H1 (cell line): ENCODE results near the gene CDIPT. TPM values are rescaled to one million over a fixed set of nuclear protein-coding genes. Genes with fewer than 3 reads are reported as not detected.

Experiments
- CTCF ChIA-PET: fragments of 300-600 bp; sonication (Branson Sonifier 250); formaldehyde crosslinking; loops from one replicate; lab custom pipeline; 2021; ENCODE audit not compliant: partially characterized antibody; lab: Charles Lee
- POLR2A ChIA-PET: fragments of 300-600 bp; sonication (Branson Sonifier 250); formaldehyde crosslinking; loops from one replicate; lab custom pipeline; 2021; ENCODE audit warnings: inconsistent platforms; ENCODE audit not compliant: partially characterized antibody; lab: Charles Lee
- DNase-seq, 2 experiments: peaks; one replicate each; pipeline versions ENCODE4 v3.0.0 to v3.0.0-alpha.2; 2010 to 2022; ENCODE audit warnings: low spot score in 2 of 2, low read depth in 1 of 2, mixed read lengths in 1 of 2
- FAIRE-seq: peaks from 2 replicates; lab custom pipeline; 2011; peaks lifted over from hg19 to GRCh38; lab: Jason Lieb, UNC
- H2AFZ ChIP-seq: 2 replicates; pipeline ENCODE4 v1.8.1; 2012; ENCODE audit warnings: low read length, inconsistent platforms
- H2AK5ac ChIP-seq: 2 replicates; pipeline ENCODE4 v1.6.1; 2013; ENCODE audit warnings: low read depth, low read length
- H2BK120ac ChIP-seq: replicated peaks from 2 replicates; pipeline ENCODE3; 2013; ENCODE audit warnings: low read depth, low read length, inconsistent platforms
- H2BK12ac ChIP-seq: 2 replicates; pipeline ENCODE4 v1.6.1; 2013; ENCODE audit warnings: low read depth, low read length
- H2BK15ac ChIP-seq: 2 replicates; pipeline ENCODE4 v1.6.1; 2013; ENCODE audit warnings: low read length
- H2BK20ac ChIP-seq: 2 replicates; pipeline ENCODE4 v1.6.1; 2013; ENCODE audit warnings: low read length
- H2BK5ac ChIP-seq: 2 replicates; pipeline ENCODE4 v1.6.1; 2013; ENCODE audit warnings: low read depth, low read length
- H3K14ac ChIP-seq: 2 replicates; pipeline ENCODE4 v1.6.1; 2013; ENCODE audit warnings: inconsistent platforms; ENCODE audit not compliant: insufficient read length
- H3K18ac ChIP-seq: 2 replicates; pipeline ENCODE4 v1.6.1; 2013; ENCODE audit warnings: low read length; ENCODE audit errors: extremely low read depth
- H3K23ac ChIP-seq: 2 replicates; pipeline ENCODE4 v1.6.1; 2013; ENCODE audit warnings: inconsistent platforms; ENCODE audit not compliant: insufficient read length
- H3K23me2 ChIP-seq: 2 replicates; pipeline ENCODE4 v1.6.1; 2013; ENCODE audit warnings: low read depth, low read length
- H3K27ac ChIP-seq: 2 replicates; pipeline ENCODE4 v1.6.1; 2011; ENCODE audit warnings: low read depth, low read length, inconsistent platforms
- H3K27me3 ChIP-seq, 4 experiments: replicated peaks in 1 of 4; 1 replicate in 1 of 4; 2 replicates in 3 of 4; pipeline versions ENCODE4 v1.6.1 to v1.8.1; 2011 to 2013; ENCODE audit warnings: low read length in 3 of 4, mild to moderate bottlenecking in 3 of 4, inconsistent platforms in 2 of 4, mixed read lengths in 2 of 4, moderate library complexity in 1 of 4; ENCODE audit not compliant: control insufficient read depth in 3 of 4, insufficient read depth in 3 of 4; ENCODE audit errors: extremely low read depth in 1 of 4
- H3K36me3 ChIP-seq, 4 experiments: 2 replicates each; pipeline versions ENCODE4 v1.6.1 to v1.8.1; 2011 to 2013; ENCODE audit warnings: mild to moderate bottlenecking in 4 of 4, low read length in 3 of 4, moderate library complexity in 2 of 4, control low read depth in 1 of 4, inconsistent platforms in 1 of 4; ENCODE audit not compliant: insufficient read depth in 4 of 4, control insufficient read depth in 2 of 4
- H3K4ac ChIP-seq: replicated peaks from 2 replicates; pipeline ENCODE3; 2013; ENCODE audit warnings: low read length, low read depth, mixed read lengths, inconsistent platforms; ENCODE audit not compliant: insufficient read length
- H3K4me1 ChIP-seq, 4 experiments: replicated peaks in 1 of 4; 1 replicate in 1 of 4; 2 replicates in 3 of 4; pipeline versions ENCODE4 v1.6.1 to v1.8.1; 2011 to 2013; ENCODE audit warnings: low read length in 3 of 4, inconsistent platforms in 2 of 4, mixed read lengths in 1 of 4; ENCODE audit not compliant: insufficient read depth in 4 of 4, control insufficient read depth in 3 of 4
- H3K4me2 ChIP-seq, 2 experiments: 2 replicates each; pipeline versions ENCODE4 v1.6.1 to v1.8.1; 2011 to 2013; ENCODE audit warnings: low read depth in 2 of 2, low read length in 2 of 2, control low read depth in 1 of 2, inconsistent platforms in 1 of 2, mild to moderate bottlenecking in 1 of 2; ENCODE audit not compliant: insufficient read depth in 1 of 2
- H3K4me3 ChIP-seq, 4 experiments: fragments of 200-600, 300-600 bp in 1 of 4; sonication (generic), shearing (Covaris generic), sonication (Bioruptor Twin) in 1 of 4; 2 replicates each; pipeline versions ENCODE4 v1.5.1 to v1.8.1; 2011 to 2016; ENCODE audit warnings: low read length in 4 of 4, low read depth in 3 of 4, control low read depth in 2 of 4, inconsistent platforms in 2 of 4, mild to moderate bottlenecking in 2 of 4, mixed read lengths in 1 of 4, moderate library complexity in 1 of 4; ENCODE audit not compliant: insufficient read depth in 2 of 4; ENCODE audit errors: extremely low read depth in 1 of 4
- H3K56ac ChIP-seq: replicated peaks from 2 replicates; pipeline ENCODE3; 2013; ENCODE audit warnings: low read depth, mild to moderate bottlenecking, mixed read lengths, low read length, inconsistent platforms; ENCODE audit not compliant: insufficient read length
- H3K79me1 ChIP-seq: 2 replicates; pipeline ENCODE4 v1.6.1; 2013; ENCODE audit warnings: low read depth, low read length, control low read depth
- H3K79me2 ChIP-seq, 2 experiments: 2 replicates each; pipeline versions ENCODE4 v1.6.1 to v1.8.1; 2012 to 2013; ENCODE audit warnings: low read length in 2 of 2, mild to moderate bottlenecking in 2 of 2, inconsistent platforms in 1 of 2; ENCODE audit not compliant: insufficient read depth in 2 of 2, control insufficient read depth in 1 of 2
- H3K9ac ChIP-seq, 4 experiments: replicated peaks in 1 of 4; 1 replicate in 1 of 4; 2 replicates in 3 of 4; pipeline versions ENCODE4 v1.6.1 to v1.8.1; 2011 to 2013; ENCODE audit warnings: low read depth in 3 of 4, low read length in 3 of 4, control low read depth in 2 of 4, mild to moderate bottlenecking in 2 of 4, moderate library complexity in 2 of 4, inconsistent platforms in 1 of 4; ENCODE audit errors: extremely low read depth in 1 of 4
- H3K9me3 ChIP-seq, 2 experiments: 2 replicates each; pipeline versions ENCODE4 v1.6.1 to v1.8.1; 2012 to 2013; ENCODE audit warnings: mild to moderate bottlenecking in 2 of 2, moderate library complexity in 2 of 2, control low read depth in 1 of 2, inconsistent platforms in 1 of 2, low read depth in 1 of 2, low read length in 1 of 2, mixed read lengths in 1 of 2; ENCODE audit not compliant: insufficient read depth in 2 of 2
- H4K20me1 ChIP-seq, 2 experiments: replicated peaks in 1 of 2; 2 replicates each; pipeline versions ENCODE3 to v1.8.1; 2011 to 2013; ENCODE audit warnings: inconsistent platforms in 2 of 2, low read length in 2 of 2, mild to moderate bottlenecking in 1 of 2; ENCODE audit not compliant: insufficient read depth in 2 of 2, control insufficient read depth in 1 of 2
- H4K5ac ChIP-seq: 2 replicates; pipeline ENCODE4 v1.6.1; 2013; ENCODE audit warnings: low read length, low read depth, mixed read lengths, inconsistent platforms; ENCODE audit not compliant: insufficient read length
- H4K8ac ChIP-seq: 2 replicates; pipeline ENCODE4 v1.8.0; 2013; ENCODE audit warnings: mild to moderate bottlenecking, moderate library complexity, low read length, inconsistent platforms; ENCODE audit not compliant: insufficient read depth; ENCODE audit errors: extremely low read depth
- H4K91ac ChIP-seq: replicated peaks from 2 replicates; pipeline ENCODE3; 2013; ENCODE audit warnings: low read length, mixed read lengths, inconsistent platforms; ENCODE audit not compliant: insufficient read length
- HDAC6 ChIP-seq: IDR thresholded peaks from one replicate; pipeline ENCODE4 v1.7.1; 2012; ENCODE audit warnings: low read depth, mild to moderate bottlenecking, inconsistent platforms, low read length, moderate library complexity
- MAFK ChIP-seq: IDR thresholded peaks from 2 replicates; pipeline ENCODE4 v1.6.1; 2012; ENCODE audit warnings: low read depth, mild to moderate bottlenecking, improper control_type of control experiment, low read length
- RXRA ChIP-seq: IDR thresholded peaks from 2 replicates; pipeline ENCODE4 v1.6.1; 2011; ENCODE audit warnings: low read depth, mild to moderate bottlenecking, low read length, moderate library complexity; ENCODE audit not compliant: insufficient read depth
- TEAD4 ChIP-seq: IDR thresholded peaks from 2 replicates; pipeline ENCODE4 v1.6.1; 2012; ENCODE audit warnings: low read depth, low read length, inconsistent platforms, mixed read lengths
- WGBS, 2 experiments: shearing (Covaris generic) in 1 of 2; methylation state at CpG; one replicate each; pipeline versions ENCODE4 v1.1.6 to v1.1.7; 2013 to 2015; ENCODE audit warnings: low lambda C conversion rate in 2 of 2, mixed read lengths in 2 of 2, inconsistent platforms in 1 of 2, low coverage in 1 of 2, missing lambda C conversion rate in 1 of 2; ENCODE audit not compliant: insufficient replicate concordance in 2 of 2, insufficient coverage in 1 of 2, insufficient read length in 1 of 2; ENCODE audit errors: extremely low coverage in 1 of 2, missing lambda C conversion rate in 1 of 2; 5-methylcytosine and 5-hydroxymethylcytosine counted together
- polyA plus RNA-seq, 7 experiments: library from polyadenylated mRNA; depleted of rRNA in 3 of 7; stranded (reverse) in 5 of 7; unstranded in 2 of 7; fragments of >200 nt in 5 of 7; fragments of 200-250 nt in 2 of 7; gene quantifications; 1 replicate in 5 of 7; 2 replicates in 1 of 7; 4 replicates in 1 of 7; pipeline versions ENCODE4 v1.2.1 to v1.2.3, GENCODE V29; 2011 to 2013; ENCODE audit warnings: missing spikeins in 2 of 7, mixed read lengths in 2 of 7
- total RNA-seq: library from RNA; stranded (reverse); fragmentation: NEBNext Ultra II Directional; extraction: Animal tissue kit (Norgen Biotek cat#: 25700); gene quantifications from 2 replicates; pipeline ENCODE4 v1.2.1, GENCODE V29; 2021

Gene CDIPT
- total and polyA plus RNA-seq, 2 of the 8 experiments (the other 6 are each of a cell fraction or from before 2014, with no cell fraction given) = 69.2 to 140 TPM

DNA sequence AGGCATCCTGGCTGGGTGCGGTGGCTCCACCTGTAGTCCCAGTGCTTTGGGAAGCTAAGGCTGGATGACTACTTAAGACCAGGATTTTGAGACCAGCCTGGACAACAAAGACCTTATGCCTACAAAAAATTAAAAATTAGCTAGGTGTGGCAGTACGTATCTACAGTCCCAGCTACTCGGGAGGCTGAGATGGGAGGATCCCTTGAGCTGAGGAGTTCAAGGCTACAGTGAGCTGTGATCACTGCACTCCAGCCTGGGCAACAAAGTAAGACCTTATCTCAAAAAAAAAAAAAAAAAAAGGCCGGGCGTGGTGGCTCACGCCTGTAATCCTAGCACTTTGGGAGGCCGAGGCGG is 36.7 kb downstream of the CDIPT start:
- POLR2A ChIA-PET = interaction anchor here (0.8 to 16.6 kb wide), 14 partner anchors 8 to 239 kb away, joined by 3 to 167 read pairs (median 4); partner anchors contain the start of genes ALDOA, PAGR1 and SEZ6L2
- FAIRE-seq = no peak
- no peaks in the 10 kb centered on the region for H3K79me2 ChIP-seq
- no peak overlapping the region for H2AFZ ChIP-seq
- H2BK20ac ChIP-seq = no peak overlapping the region
- no peak overlapping the region for H4K91ac ChIP-seq
- no peak overlapping the region for H4K8ac ChIP-seq
- no peak overlapping the region for H2BK5ac ChIP-seq
- DNase-seq = no peak
- H3K23me2 ChIP-seq = no peaks in the 10 kb centered on the region; the same call in 1 of the 2 replicates
- 0 out of 7 replicates have a peak, but pooled peaks cover 0 to 3% (median 0%) of the 10 kb centered on the region in 4 experiments for H3K27me3 ChIP-seq
- 96% methylated on average over 5 of the region's 8 CpGs; no CpG with 5 or more reads in 1 of the 2 experiments for WGBS, 2 experiments
- H3K4me2 ChIP-seq = no peak overlapping the region
- H2BK120ac ChIP-seq = no peak overlapping the region
- no peaks in the 10 kb centered on the region for H4K20me1 ChIP-seq
- H3K9me3 ChIP-seq = no peaks in the 10 kb centered on the region
- no peak overlapping the region for H3K4me3 ChIP-seq
- H2BK15ac ChIP-seq = peak overlapping the region; percentile 72; the same call in 1 of the 2 replicates
- H3K4me1 ChIP-seq = peaks cover 0 to 8% (median 3%) of the 10 kb centered on the region in 4 experiments; a peak in 5 of 7 replicates
- peak overlapping the region; percentile 63; the same call in 1 of the 2 replicates for H2BK12ac ChIP-seq
- H2AK5ac ChIP-seq = peak overlapping the region; percentile 2; the same call in 1 of the 2 replicates
- H3K23ac ChIP-seq = no peak overlapping the region
- CTCF ChIA-PET = interaction anchor here (0.8 to 17.5 kb wide), 8 partner anchors 8 to 229 kb away, joined by 3 to 212 read pairs (median 4); partner anchors contain the start of gene PAGR1
- no peak overlapping the region for H3K18ac ChIP-seq
- no peak overlapping the region for H3K14ac ChIP-seq
- H3K9ac ChIP-seq = no peak overlapping the region
- no peak overlapping the region for H3K56ac ChIP-seq
- H4K5ac ChIP-seq = no peak overlapping the region
- H3K79me1 ChIP-seq = no peaks in the 10 kb centered on the region; the same call in 1 of the 2 replicates
- no peak overlapping the region for H3K4ac ChIP-seq
- H3K36me3 ChIP-seq = no peaks in the 10 kb centered on the region; a peak in 1 of 8 replicates
- H3K27ac ChIP-seq = no peak overlapping the region
- no peak for TF ChIP-seq RXRA
- no peak for TF ChIP-seq HDAC6
- TF ChIP-seq TEAD4 = no peak
- no peak for TF ChIP-seq MAFK
